ENCODE results near the gene MYO1D. TPM values are rescaled to one million over a fixed set of nuclear protein-coding genes. Genes with fewer than 3 reads are reported as not detected.

Gene MYO1D
- total RNA-seq, 4 donors from 2014 or later: 70.5 to 92.3 (median 72.7) TPM

GRCh38 chr17:32590974-32591373 lies 285.9 kb downstream of the MYO1D start:
- Histone ChIP-seq H3K4me1 (no peaks in the 10 kb centered on the region), H3K27ac (no peak overlapping the region), H3K36me3 (no peaks in the 10 kb centered on the region), H3K4me3 (no peak overlapping the region), H3K9me3 (no peaks in the 10 kb centered on the region), H3K27me3 (no peaks in the 10 kb centered on the region)
- TF ChIP-seq POLR2A (IDR thresholded peaks at IDR 0.05) (no peak), EP300 (IDR thresholded peaks at IDR 0.05) (no peak), CTCF (IDR thresholded peaks at IDR 0.05) (no peak), POLR2AphosphoS5 (IDR thresholded peaks at IDR 0.05) (no peak)
- DNase-seq (ENCODE audit: low spot score in 2 of 2): no peak
- WGBS: 88% methylated on average over 4 of the region's 4 CpGs

GRCh38 chr17:32588982-32589381 lies 287.9 kb downstream of the MYO1D start:
- Histone ChIP-seq H3K27ac (no peak overlapping the region), H3K4me3 (no peak overlapping the region), H3K9me3 (no peaks in the 10 kb centered on the region), H3K4me1 (no peaks in the 10 kb centered on the region), H3K36me3 (no peaks in the 10 kb centered on the region), H3K27me3 (no peaks in the 10 kb centered on the region)
- TF ChIP-seq CTCF (IDR thresholded peaks at IDR 0.05): no peak
- DNase-seq (ENCODE audit: low spot score in 2 of 2): no peak
- WGBS: 91% methylated on average over 6 of the region's 6 CpGs

- Histone ChIP-seq H3K27ac (no peak overlapping the region), H3K27me3 (no peaks in the 10 kb centered on the region), H3K9me3 (no peaks in the 10 kb centered on the region), H3K4me1 (no peaks in the 10 kb centered on the region), H3K36me3 (no peaks in the 10 kb centered on the region), H3K4me3 (no peak overlapping the region)
- WGBS: 22% methylated on average over 3 of the region's 3 CpGs
- no peak for TF ChIP-seq POLR2AphosphoS5 (IDR thresholded peaks at IDR 0.05)
- no peak for TF ChIP-seq EP300 (IDR thresholded peaks at IDR 0.05)
- no peak for TF ChIP-seq CTCF (IDR thresholded peaks at IDR 0.05)
- no peak for TF ChIP-seq POLR2A (IDR thresholded peaks at IDR 0.05)
- no peak for DNase-seq (ENCODE audit: low spot score in 2 of 2)
Observed at GRCh38 chr17:32588135-32588534, 288.8 kb downstream of the MYO1D start.

GRCh38 chr17:32586666-32587065 lies 290.3 kb downstream of the MYO1D start:
- Histone ChIP-seq H3K27ac (no peak overlapping the region), H3K4me3 (no peak overlapping the region), H3K4me1 (no peaks in the 10 kb centered on the region), H3K9me3 (peaks cover under 1% of the 10 kb centered on the region), H3K36me3 (no peaks in the 10 kb centered on the region), H3K27me3 (no peaks in the 10 kb centered on the region)
- no peak for DNase-seq (ENCODE audit: low spot score in 2 of 2)
- TF ChIP-seq CTCF (IDR thresholded peaks at IDR 0.05) (no peak), POLR2A (IDR thresholded peaks at IDR 0.05) (no peak), POLR2AphosphoS5 (IDR thresholded peaks at IDR 0.05) (no peak), EP300 (IDR thresholded peaks at IDR 0.05) (no peak)
- 67% methylated on average over 2 of the region's 2 CpGs for WGBS

GRCh38 chr17:32584792-32585191 lies 292.1 kb downstream of the MYO1D start:
- H3K27ac ChIP-seq: no peak overlapping the region
- DNase-seq (ENCODE audit: low spot score in 2 of 2): no peak
- WGBS: 59% methylated on average over 1 of the region's 1 CpG

More at GRCh38 chr17:32584792-32585191, 292.1 kb downstream of the MYO1D start:
- Histone ChIP-seq H3K9me3 (peaks cover 5% of the 10 kb centered on the region), H3K36me3 (no peaks in the 10 kb centered on the region), H3K4me3 (no peak overlapping the region), H3K27me3 (no peaks in the 10 kb centered on the region), H3K4me1 (no peaks in the 10 kb centered on the region)
- no peak for TF ChIP-seq POLR2AphosphoS5 (IDR thresholded peaks at IDR 0.05)
- no peak for TF ChIP-seq CTCF (IDR thresholded peaks at IDR 0.05)
- TF ChIP-seq POLR2A (IDR thresholded peaks at IDR 0.05): no peak
- TF ChIP-seq EP300 (IDR thresholded peaks at IDR 0.05): no peak

All from suprapubic skin (tissue), 4 donors.